GM19467 (cell line): ENCODE data around the gene PARD3B.

ENCODE experiments used
- ATAC-seq: cut with Tn5 transposase; IDR thresholded peaks from one replicate; pipeline ENCODE4 v1.9.1; 2021; ENCODE audit warnings: mild to moderate bottlenecking, moderate library complexity; ENCODE audit not compliant: unreplicated experiment

PARD3B gene

DNA sequence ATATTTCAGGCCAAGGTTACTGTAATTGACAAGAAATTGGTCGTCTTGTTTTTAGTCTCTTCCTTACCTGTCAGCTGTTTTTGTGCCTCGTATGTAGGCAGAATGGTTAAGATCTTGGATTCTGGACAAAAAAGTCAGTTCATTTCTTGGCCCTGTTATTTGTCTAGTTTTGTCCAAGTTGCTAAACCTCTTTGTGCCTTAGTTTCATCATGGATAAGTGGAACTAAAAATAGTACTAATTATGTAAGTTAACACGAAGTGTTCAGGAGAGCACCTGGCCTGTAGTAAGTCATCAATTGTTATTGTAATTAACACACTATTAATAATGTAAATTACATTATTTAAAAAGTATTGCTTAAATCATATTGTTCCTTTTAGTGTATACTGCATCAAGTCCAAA is 148.0 kb downstream of the PARD3B start:
- ATAC-seq = no peak

DNA sequence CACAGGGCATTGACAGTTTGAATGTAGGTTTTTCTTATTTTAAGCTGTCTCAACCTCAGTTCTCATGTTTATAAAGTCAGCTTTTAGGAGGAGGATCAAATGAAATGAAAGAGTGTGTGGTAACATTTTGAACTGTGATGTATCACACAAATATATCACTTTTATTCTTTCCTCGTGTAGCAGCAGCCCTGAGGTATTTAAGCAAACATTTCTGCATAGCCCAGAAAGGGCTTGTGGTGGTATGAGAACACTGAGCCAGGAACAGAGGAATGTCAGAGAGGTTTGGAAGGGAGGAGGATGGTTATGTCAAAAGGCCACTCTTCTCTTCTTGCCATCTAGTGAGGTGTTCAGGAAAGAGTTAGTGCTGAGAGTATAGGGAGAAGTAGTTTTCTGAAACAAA is 150.2 kb downstream of the PARD3B start:
- ATAC-seq = no peak

DNA sequence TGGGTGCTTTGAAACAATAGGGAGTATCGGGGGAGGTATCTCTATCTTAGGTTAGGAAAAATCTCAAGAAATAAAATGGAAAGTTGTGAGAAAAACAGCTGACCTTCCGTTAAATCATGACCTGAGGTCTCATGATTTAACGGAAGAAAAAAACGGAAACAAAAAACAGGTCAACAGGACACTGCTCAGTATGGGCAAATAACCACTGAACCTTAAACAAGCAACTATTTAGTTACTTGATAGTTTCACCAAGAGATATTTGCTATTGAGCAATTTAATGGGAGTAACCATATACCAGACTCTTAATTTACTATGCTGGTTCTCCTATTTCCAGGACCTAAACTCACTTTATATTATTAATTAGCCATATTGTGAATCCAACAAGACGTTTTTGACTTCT is 150.8 kb downstream of the PARD3B start:
- no peak for ATAC-seq

DNA sequence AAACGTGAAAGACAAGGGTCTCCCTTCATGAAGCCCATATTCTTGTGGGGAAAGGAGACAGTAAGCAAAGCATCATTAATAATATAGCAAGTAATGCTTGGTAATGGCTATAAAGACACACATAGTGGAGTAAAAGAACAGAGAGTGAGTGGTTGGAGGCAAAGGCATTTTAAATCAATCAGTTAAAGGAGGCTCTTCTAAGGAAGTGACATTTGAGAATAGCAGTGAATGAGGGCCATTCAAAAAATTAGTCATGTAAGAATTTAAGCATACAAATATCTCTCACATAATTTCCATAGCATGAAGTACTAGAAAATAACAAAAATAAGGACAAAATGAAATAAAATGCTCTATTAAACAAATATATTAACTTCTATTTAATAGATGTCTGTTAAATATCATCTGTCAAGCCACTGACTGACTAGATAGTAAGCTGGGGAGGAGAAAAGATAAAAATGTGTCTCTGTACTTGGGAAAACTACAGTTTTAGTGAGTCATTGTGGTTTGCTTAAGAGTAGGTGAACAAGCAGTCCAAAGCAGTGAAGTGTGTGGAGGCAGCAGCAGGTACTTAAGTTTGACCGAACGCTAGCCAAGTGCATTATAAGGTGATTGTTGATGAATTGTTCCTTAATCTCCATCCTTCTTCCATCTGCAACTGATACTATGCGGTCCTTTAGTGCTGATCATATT is 160.1 kb downstream of the PARD3B start:
- ATAC-seq = no peak

DNA sequence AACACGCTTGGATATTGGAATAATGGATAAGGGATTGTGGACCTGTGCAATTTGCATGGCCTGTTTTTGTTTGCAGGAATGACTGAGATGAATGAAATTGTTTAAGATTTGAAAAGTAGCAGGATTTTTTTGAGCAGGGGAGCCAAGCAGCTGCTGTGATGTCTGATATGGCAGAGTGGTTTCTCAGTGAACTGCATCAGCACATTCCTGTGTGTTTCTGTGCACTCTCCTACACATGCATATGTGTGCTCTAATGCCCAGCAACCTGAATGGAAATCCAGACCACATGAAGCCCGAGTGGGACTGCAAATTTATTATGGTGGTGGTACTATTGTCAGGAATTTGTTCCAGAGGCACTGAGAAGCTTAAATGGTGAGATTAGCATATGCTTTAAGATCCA is 161.7 kb downstream of the PARD3B start:
- ATAC-seq = no peak

DNA sequence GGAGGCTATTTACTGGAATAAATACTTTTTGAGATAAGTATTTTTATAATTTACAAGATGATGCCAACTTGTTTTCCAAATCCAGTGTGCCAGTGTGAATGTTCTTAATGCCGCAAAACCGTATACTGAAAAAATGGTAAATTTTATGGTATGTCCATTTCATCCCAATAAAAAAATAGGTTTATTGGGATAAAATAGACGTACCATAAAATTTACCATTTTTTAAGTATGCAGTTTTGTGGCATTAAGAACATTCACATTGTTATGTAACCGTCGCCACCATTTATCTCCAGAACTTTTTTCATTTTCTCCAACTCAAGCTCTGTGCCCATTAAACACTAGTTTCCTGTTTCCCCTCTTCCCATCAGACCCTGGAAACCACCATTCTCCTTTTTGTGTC is 167.9 kb downstream of the PARD3B start:
- ATAC-seq = no peak

DNA sequence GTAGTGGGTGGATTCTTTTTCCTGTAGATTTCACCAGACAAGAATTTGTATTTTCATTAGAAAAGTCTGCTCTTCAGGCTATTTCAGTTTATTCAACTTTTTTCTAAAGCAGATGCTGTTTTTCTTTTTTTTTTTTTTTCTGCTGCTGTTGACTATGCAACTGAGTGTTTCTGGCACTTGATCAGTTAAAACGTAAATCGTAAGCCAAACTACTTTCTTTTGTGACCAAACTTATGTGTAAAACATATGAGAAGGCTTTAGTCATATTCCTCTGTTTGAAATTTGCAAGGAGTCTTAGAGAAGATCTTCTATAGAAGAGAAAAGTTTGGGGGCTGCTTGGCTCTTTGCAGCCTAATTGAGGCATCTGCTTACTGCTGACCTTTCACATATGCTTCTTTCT is 170.1 kb downstream of the PARD3B start:
- ATAC-seq = no peak

DNA sequence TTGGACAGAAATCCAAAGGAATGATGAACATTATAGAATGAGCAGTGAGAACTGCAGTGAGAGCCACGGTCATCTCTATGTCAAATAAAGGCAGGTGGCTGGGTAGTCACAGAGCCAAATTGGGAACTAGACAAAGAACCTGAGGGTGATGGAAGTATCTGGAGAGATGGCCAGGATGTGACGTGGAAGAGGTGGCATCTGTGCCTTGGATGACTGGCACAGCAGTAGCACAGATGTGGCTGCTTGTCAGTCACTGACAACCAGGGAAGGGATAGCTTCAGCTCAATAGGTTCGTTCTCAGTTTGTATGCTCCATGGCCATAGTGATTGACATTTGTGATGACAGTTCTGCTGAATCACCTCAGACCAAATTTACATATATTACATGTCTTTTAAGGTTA is 172.3 kb downstream of the PARD3B start:
- no peak for ATAC-seq

DNA sequence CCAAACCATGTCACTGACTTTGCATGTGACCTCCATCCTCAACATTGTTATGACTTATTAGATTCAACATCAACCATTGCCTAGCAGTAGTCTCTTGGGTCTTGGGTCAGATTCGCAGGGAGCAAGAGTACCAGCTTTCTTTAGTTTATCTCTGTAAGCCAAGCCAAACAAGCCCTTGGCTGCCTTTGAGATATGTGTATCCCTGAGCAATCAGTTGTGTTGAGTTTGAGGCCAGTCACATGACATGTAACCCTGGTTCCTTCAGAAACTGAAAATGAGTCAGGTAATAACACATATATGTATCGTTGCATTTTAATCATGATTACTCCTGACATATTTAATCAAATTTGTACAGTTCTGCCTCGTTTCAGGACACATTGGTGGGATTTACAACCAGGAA is 173.3 kb downstream of the PARD3B start:
- ATAC-seq = no peak

DNA sequence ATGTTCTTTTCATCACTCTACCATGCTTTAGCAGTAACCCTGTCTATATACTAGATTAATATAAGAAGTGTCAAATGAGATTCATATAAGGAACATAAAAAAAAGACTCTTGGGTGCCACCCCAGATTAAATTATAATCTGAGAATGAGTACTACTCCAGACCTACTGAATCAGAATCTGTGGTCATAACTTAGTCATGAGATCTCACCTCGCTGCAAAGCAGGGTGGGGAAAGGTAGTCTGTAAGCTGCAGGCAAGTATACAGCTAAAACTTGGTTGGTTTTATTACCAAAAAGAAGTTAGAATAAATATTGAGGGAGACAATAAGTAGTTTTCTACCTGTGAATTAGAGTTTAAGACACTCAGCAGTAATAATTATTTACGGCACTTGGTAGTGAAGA is 175.6 kb downstream of the PARD3B start:
- no peak for ATAC-seq

DNA sequence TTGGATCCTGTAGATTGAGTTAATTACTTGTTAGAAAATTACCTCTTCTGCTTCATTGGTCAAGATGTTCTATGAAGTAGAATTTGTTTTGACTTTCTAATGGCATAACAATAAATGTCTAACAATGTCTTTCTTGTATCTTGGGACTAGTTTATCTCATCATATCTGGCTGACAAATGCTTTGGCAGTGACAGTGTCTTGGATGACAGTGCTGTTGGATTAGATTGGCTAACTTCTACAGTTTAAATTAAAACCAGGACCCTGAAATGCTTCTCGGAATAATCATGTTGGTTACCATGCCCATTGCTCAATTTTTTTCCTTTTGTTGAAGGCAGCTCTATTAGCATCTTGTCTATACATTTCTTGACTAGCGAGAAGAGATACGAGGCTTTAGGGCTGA is 176.9 kb downstream of the PARD3B start:
- no peak for ATAC-seq

DNA sequence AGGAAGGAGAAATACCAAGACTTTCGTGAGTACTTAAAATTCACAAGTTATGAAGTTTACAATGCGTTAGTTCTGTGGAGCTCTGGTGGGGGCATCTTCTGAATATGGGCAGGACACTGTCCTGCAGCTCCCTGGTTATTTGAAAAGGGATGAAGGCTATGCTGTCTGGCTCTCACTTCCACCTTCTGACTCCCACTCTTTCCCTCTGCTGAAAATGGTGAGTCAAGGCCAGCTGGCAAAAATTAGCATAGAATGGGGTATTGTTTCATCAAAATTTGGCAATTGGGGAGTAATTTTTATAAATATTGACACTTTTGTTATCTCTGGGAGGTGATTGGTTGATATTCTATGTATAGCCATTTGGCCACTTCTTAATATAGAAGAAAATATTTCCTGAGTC is 177.4 kb downstream of the PARD3B start:
- no peak for ATAC-seq

DNA sequence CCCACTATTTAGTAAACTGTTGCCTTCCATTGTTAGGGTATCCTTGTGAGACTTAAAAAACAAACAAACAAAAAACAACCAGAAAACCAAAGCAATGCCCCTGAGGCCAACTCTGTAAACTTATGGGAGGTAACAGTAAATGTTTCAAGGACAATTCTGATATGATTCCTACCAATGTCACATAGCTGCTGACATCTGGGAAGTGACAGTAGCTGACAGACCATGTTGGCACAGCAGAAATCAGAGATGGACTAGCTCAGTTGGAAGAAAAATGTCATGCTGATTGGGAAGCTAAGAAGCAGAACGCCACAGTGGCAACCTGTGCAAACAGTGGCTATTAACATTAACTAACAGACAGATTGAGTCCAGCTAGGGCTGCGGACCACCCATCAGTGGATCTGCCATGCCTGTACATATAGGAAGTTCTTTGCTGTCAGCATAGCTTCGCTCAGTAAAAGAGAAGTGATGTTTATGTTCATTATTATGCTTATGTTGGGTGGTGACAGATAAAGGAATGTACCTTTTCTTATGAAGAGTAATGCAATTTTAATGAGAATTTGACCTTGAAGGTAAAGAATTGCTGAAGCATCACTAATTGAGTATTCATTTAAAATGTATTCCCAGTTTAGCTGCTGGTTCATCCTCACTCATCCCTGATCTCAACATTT is 180.6 kb downstream of the PARD3B start:
- no peak for ATAC-seq

DNA sequence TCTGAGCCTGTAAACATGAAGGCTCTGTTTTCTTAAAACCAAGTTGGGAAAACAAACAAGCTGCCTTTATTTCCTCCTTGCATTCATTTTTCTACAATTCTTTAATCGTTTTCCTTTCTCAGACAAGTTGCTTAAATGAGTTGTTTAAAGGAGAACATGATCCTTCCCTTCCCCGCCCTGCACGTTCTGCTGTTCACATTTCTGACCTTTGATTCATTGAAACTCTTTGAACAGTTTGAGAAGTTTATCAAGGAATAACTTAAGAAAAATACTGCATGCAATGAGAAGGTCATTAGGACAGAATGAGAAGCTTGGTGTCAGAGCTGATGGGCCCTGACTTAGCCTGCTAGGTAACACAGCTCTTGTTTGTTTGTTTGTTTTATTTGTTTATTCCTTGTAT is 181.6 kb downstream of the PARD3B start:
- no peak for ATAC-seq

DNA sequence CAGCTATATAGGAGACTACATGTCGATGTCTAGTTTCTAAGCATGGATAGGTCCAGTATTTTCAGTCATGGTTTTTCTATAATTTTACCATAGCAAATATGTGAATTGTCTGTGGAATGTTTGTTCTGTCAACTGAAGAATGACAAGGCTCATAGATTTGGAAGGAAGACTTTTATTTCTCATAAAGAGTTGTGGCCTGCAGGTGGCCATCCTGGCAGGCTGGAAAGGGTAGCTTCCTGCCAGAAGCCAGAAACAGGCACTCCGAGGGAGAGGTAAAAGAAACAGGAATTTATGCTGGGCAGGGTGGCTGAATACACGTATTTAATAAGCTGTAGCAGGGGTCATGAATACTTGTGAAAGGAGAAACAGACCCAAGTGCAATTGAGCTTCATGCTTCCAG is 182.1 kb downstream of the PARD3B start:
- no peak for ATAC-seq

DNA sequence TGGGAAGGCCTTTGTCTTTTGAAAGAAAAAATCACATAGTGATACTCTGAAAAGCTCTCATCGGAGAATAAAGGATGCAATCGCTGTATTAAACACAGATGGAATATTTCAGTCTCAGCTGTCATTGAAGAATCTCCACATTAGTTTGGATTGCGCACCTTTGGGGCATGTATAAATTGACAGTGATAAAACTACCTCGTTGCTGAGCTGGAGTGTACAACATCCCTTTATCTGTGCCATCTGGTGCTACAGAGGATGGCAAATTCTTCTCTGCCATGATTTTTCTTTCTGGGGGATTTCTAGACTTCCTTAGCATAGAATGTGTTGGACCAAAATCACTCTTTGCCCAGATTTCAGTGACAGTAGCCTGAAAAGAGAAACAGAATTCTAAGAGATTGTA is 185.3 kb downstream of the PARD3B start:
- ATAC-seq = no peak

DNA sequence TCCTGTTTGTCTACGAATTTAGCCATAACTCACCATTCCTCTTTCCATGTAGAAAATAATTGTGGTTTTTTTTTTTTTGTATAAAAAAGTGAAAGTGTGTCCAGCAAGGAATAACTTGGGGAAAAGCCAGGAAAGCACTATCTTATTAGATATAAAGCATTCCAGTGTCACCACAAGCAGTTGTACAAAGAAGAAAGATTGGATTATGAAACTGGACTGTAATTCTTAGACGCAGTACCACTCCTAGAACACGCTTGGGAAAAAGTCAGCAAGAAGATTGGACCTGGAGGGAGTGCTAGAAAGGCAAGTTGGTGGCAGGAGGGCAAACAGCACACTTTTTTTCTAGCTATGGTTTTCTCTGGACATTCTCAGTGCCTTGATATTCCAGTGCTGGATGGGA is 186.7 kb downstream of the PARD3B start:
- no peak for ATAC-seq

DNA sequence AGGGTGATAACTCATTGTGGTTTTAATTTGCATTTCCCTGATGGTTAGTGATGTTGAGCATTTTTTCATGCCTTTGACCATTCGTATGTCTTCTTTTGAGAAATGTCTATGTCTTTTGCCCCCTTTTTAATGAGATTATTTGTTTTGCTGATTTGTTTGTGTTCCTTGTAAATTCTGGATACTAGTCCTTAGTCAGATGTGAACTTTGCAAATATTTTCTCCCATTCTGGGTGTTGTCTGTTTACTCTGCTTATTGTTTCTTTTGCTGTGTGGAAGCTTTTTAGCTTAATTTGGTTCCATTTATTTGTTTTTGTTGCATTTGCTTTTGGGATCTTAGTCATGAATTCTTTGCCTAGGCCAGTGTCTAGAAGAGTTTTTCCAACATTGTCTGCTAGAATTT is 192.0 kb downstream of the PARD3B start:
- ATAC-seq = no peak

DNA sequence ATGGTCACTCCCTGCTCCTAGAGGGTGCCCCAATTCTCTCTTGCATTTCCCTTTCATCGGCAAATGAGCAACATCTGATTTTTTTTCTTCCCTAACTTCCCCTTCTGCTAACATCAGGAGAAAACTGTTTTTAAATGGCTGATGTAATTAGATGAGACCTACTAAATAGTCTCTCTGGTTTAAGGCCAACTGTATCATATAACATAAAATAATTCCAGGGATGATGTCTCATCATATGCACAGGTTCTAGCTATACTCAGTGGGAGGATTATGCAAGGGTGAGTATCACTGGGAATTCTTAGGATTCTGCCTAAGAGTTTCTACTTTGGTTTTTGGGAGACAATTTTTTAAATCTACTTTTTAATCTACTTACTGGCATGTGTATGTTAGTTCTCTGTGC is 193.4 kb downstream of the PARD3B start:
- ATAC-seq = no peak

DNA sequence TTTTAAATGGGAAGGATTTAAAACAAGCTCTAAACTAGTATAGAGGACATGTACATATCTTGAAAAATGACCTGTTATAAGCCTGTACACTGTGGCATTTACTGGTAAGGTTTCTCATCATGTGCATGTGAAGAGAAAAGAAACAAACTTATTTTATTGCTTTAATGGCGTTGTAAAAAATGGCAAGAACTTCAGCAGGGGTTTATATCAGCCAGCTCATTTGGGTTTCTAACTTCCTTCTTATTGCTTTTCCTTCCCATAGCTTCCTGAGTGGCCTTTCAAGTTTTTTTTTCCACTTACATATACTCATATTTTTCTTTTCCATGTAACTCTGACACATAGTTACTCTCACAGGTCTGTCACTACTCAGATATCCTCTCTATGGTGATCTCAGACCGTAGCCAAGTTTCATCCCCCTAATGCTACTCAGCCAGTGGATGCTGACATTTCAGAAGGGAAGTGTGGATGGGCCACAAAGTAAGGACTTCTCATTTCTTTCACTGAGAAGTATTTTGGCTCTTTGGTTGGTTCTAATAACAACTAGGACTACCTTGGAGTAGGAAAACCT is 198.2 kb downstream of the PARD3B start:
- ATAC-seq = no peak

DNA sequence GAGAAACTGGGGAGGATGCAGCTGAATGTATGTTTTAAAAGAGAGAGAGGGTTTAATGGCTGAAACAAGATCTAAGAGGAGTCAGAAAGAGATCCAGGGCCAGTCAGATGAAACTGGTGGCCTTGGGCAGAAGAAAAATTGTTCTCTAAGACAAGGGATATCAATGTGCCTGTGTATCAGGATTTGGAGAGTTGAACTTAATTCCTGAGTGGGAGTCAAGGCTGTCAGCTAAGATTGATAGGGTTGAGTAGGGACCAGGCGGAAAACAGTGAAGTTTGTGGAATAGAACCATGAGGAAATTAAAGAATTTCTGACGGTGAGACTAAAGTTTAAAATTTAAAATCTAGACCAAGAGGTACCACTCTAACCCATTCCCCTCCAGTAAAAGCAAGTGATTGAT is 199.2 kb downstream of the PARD3B start:
- ATAC-seq = no peak

DNA sequence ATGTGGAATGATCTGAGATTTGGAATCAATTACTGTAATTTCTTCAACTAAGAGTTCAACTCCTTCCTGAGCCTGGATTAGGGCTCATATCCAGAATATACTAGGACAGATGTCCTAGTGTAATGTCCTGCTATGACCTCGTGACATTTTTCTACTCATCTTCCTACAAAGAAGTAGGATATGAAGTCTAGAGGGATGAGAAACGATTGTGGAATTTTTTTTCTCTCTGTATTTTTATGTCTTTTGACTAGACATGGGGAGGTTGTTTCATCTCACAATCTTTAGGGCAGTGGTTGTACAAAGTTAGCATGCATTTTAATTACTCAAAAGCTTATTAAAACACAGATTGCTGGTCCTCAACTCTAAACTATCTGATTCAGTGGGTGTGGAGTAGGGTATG is 203.0 kb downstream of the PARD3B start:
- ATAC-seq = no peak

DNA sequence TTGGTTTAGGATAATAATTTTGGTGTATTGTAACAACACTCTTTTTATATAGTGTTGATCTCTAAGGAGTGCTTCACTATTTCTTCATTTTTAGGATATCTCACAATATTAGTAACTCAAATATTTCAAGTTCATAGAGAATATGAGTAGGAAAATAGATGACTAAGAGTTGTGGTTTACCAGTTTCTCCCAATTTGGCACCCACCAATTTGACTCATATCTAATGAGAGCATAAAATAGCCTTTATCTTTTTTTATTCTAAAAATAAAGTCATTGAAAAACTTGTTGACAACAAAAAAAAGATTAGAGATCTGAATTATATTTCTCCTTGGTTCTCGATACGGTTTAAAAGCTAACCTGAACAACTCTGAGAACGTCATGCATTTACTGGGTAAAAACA is 204.0 kb downstream of the PARD3B start:
- no peak for ATAC-seq
